Keratinocyte (primary cell): Measurements from ENCODE around the gene PTCH2. TPM values are rescaled to one million over a fixed set of nuclear protein-coding genes. Genes with fewer than 3 reads are reported as not detected.

Experiments
- DNase-seq: peaks from one replicate; pipeline ENCODE4 v3.0.0-alpha.2; 2011; ENCODE audit warnings: low read depth, missing footprints, low spot score
- FAIRE-seq: peaks from 2 replicates; lab custom pipeline; 2011; peaks lifted over from hg19 to GRCh38; lab: Jason Lieb, UNC
- H2AFZ ChIP-seq: 2 replicates; pipeline ENCODE4 v1.6.0; 2012; ENCODE audit warnings: low read length, control low read depth, inconsistent platforms; ENCODE audit not compliant: control insufficient read depth
- H3K27ac ChIP-seq: 2 replicates; pipeline ENCODE4 v1.5.1; 2011; ENCODE audit warnings: low read length; ENCODE audit not compliant: control insufficient read depth, insufficient read depth
- H3K27me3 ChIP-seq: 3 replicates; pipeline ENCODE4 v1.6.0; 2011; ENCODE audit warnings: low read length; ENCODE audit not compliant: control insufficient read depth, insufficient read depth; ENCODE audit errors: extremely low read depth
- H3K36me3 ChIP-seq, 2 experiments: 2 replicates in 1 of 2; 3 replicates in 1 of 2; pipeline ENCODE4 v1.5.1; 2011; ENCODE audit warnings: low read length in 2 of 2, mild to moderate bottlenecking in 1 of 2; ENCODE audit not compliant: control insufficient read depth in 2 of 2, insufficient read depth in 2 of 2; ENCODE audit errors: extremely low read depth in 1 of 2
- H3K4me1 ChIP-seq: 3 replicates; pipeline ENCODE4 v1.5.1; 2011; ENCODE audit warnings: low read length; ENCODE audit not compliant: control insufficient read depth, insufficient read depth; ENCODE audit errors: extremely low read depth
- H3K4me2 ChIP-seq: 3 replicates; pipeline ENCODE4 v1.6.0; 2011; ENCODE audit warnings: low read depth, low read length; ENCODE audit not compliant: control insufficient read depth, insufficient read depth; ENCODE audit errors: extremely low read depth
- H3K4me3 ChIP-seq, 3 experiments: fragments of 200-600 bp in 1 of 3; sonication (generic) in 1 of 3; 2 replicates in 2 of 3; 3 replicates in 1 of 3; pipeline ENCODE4 v1.5.1; 2011 to 2016; ENCODE audit warnings: low read length in 3 of 3, mild to moderate bottlenecking in 3 of 3, control low read depth in 2 of 3, inconsistent platforms in 1 of 3, low read depth in 1 of 3, mixed read lengths in 1 of 3, mixed run types in 1 of 3, moderate library complexity in 1 of 3; ENCODE audit not compliant: control insufficient read depth in 2 of 3, insufficient read depth in 2 of 3; ENCODE audit errors: extremely low read depth in 1 of 3
- H3K79me2 ChIP-seq: 2 replicates; pipeline ENCODE4 v1.6.0; 2012; ENCODE audit warnings: low read length; ENCODE audit not compliant: control insufficient read depth, insufficient read depth
- H3K9ac ChIP-seq: 3 replicates; pipeline ENCODE4 v1.6.0; 2011; ENCODE audit warnings: low read length; ENCODE audit not compliant: control insufficient read depth, insufficient read depth; ENCODE audit errors: extremely low read depth
- H3K9me1 ChIP-seq: 3 replicates; pipeline ENCODE4 v1.6.0; 2011; ENCODE audit warnings: low read length; ENCODE audit not compliant: control insufficient read depth, insufficient read depth; ENCODE audit errors: extremely low read depth
- H3K9me3 ChIP-seq: 2 replicates; pipeline ENCODE4 v1.5.1; 2012; ENCODE audit warnings: low read depth, low read length; ENCODE audit not compliant: control insufficient read depth
- H4K20me1 ChIP-seq: 3 replicates; pipeline ENCODE4 v1.6.0; 2011; ENCODE audit warnings: low read length; ENCODE audit not compliant: control insufficient read depth, insufficient read depth; ENCODE audit errors: extremely low read depth
- CTCF ChIP-seq, 3 experiments: IDR thresholded peaks in 1 of 3; conservative IDR thresholded peaks in 1 of 3; optimal IDR thresholded peaks in 1 of 3; 2 replicates in 2 of 3; 3 replicates in 1 of 3; pipeline versions ENCODE3 to v1.5.1; 2011; ENCODE audit warnings: low read length in 3 of 3, mild to moderate bottlenecking in 3 of 3, moderate library complexity in 2 of 3, control low read depth in 1 of 3, inconsistent platforms in 1 of 3; ENCODE audit not compliant: insufficient read depth in 2 of 3; ENCODE audit errors: extremely low read depth in 1 of 3
- EZH2 ChIP-seq: IDR thresholded peaks from one replicate; pipeline ENCODE4 v1.6.1; 2012; ENCODE audit warnings: inconsistent platforms, mild to moderate bottlenecking, low read length, moderate library complexity
- dilution Hi-C: fragments of 300-500 bp; cut with MboI; formaldehyde crosslinking; loops from one replicate; pipeline ENCODE4 v1.7.0; 2020; ENCODE audit warnings: low sequenced_read_pairs; ENCODE audit not compliant: extremely low pct_ligation_motif_present
- polyA plus RNA-seq, 5 experiments: library from polyadenylated mRNA; depleted of rRNA in 3 of 5; stranded (reverse) in 3 of 5; stranded (forward) in 1 of 5; unstranded in 1 of 5; fragments of >200 nt; gene quantifications; 1 replicate in 1 of 5; 2 replicates in 3 of 5; 3 replicates in 1 of 5; pipeline versions ENCODE4 v1.2.1 to v1.2.3, GENCODE V29; 2011 to 2012; ENCODE audit warnings: missing spikeins in 2 of 5, low read depth in 1 of 5, low replicate concordance in 1 of 5

The PTCH2 gene
- polyA plus RNA-seq, 1 donor (not counting 4 experiments of a cell fraction or from before 2014, with no cell fraction given), result 0.01 TPM

GRCh38 chr1:44790968-44791801 lies 51.9 kb downstream of the PTCH2 start:
- Histone ChIP-seq H3K27me3 (no peaks in the 10 kb centered on the region), H3K27ac (no peak overlapping the region), H3K9me3 (no peaks in the 10 kb centered on the region), H3K9ac (no peak overlapping the region), H3K4me2 (no peak overlapping the region), H3K4me1 (peaks cover 6% of the 10 kb centered on the region), H2AFZ (no peak overlapping the region), H3K9me1 (no peaks in the 10 kb centered on the region), H3K36me3 (no peaks in the 10 kb centered on the region), H3K4me3 (no peak overlapping the region), H4K20me1 (no peaks in the 10 kb centered on the region), H3K79me2 (no peaks in the 10 kb centered on the region)
- TF ChIP-seq EZH2 (no peak), CTCF (optimal IDR thresholded peaks at IDR 0.05 in 1 of 3, IDR thresholded peaks at IDR 0.05 in 1 of 3, conservative IDR thresholded peaks at IDR 0.05 in 1 of 3; ENCODE audit: extremely low read depth in 1 of 3, insufficient read depth in 2 of 3, low read length in 3 of 3) (no peak)
- FAIRE-seq (no peak), DNase-seq (no peak)
- dilution Hi-C loops, result no loop called here

GRCh38 chr1:44788120-44788860 lies 54.8 kb downstream of the PTCH2 start, which contains the start of gene BEST4:
TSS of gene BEST4 (minus strand) at chr1:44788170. CDS start at chr1:44787705, 465 bp downstream.
- no peak within 1 kb of the TSS for H3K4me2 ChIP-seq
- no peaks in the 10 kb centered on the region for H3K9me3 ChIP-seq
- H3K9ac ChIP-seq, result no peak within 1 kb of the TSS
- no peaks in the 10 kb centered on the region for H3K79me2 ChIP-seq
- DNase-seq (no peak), FAIRE-seq (no peak)
- H3K4me1 ChIP-seq, result peaks cover 19% of the 10 kb centered on the region
- no peak within 1 kb of the TSS for H3K27ac ChIP-seq
- H3K4me3 ChIP-seq, result no peak within 1 kb of the TSS
- H3K9me1 ChIP-seq, result no peaks in the 10 kb centered on the region
- dilution Hi-C loops, result no loop called here
- H4K20me1 ChIP-seq, result no peaks in the 10 kb centered on the region
- TF ChIP-seq CTCF (optimal IDR thresholded peaks at IDR 0.05 in 1 of 3, IDR thresholded peaks at IDR 0.05 in 1 of 3, conservative IDR thresholded peaks at IDR 0.05 in 1 of 3; ENCODE audit: extremely low read depth in 1 of 3, insufficient read depth in 2 of 3, low read length in 3 of 3) (no peak), EZH2 (no peak)
- H3K36me3 ChIP-seq, result no peaks in the 10 kb centered on the region
- H2AFZ ChIP-seq, result no peak within 1 kb of the TSS
- no peaks in the 10 kb centered on the region for H3K27me3 ChIP-seq
